GM12892 (cell line): Measurements from ENCODE around the gene PARVB.

Experiments used
- DNase-seq: peaks from one replicate; pipeline ENCODE4 v3.0.0; 2011; ENCODE audit not compliant: insufficient read length
- FAIRE-seq: peaks from 2 replicates; lab custom pipeline; 2011; peaks lifted over from hg19 to GRCh38; lab: Jason Lieb, UNC
- POLR2A ChIP-seq: IDR thresholded peaks from 2 replicates; pipeline ENCODE4 v1.6.1; 2011; ENCODE audit warnings: low read depth, low read length, control low read depth
- POLR2AphosphoS5 ChIP-seq: IDR thresholded peaks from 2 replicates; pipeline ENCODE4 v1.6.1; 2011; ENCODE audit warnings: low read depth, low read length, control low read depth
- TAF1 ChIP-seq: IDR thresholded peaks from 2 replicates; pipeline ENCODE4 v1.6.1; 2011; ENCODE audit warnings: low read depth, mild to moderate bottlenecking, control low read depth, low read length, borderline replicate concordance

PARVB gene

GRCh38 chr22:44146088-44146861 lies 122.2 kb downstream of the PARVB start:
- FAIRE-seq (no peak), DNase-seq (no peak)
- TF ChIP-seq POLR2A, result no peak; the same call in 1 of the 2 replicates
- TF ChIP-seq POLR2AphosphoS5, result peak; percentile 90

- TF ChIP-seq POLR2AphosphoS5, result no peak
- no peak for TF ChIP-seq TAF1
- TF ChIP-seq POLR2A, result no peak
- FAIRE-seq (no peak), DNase-seq (no peak)
Observed at GRCh38 chr22:44147008-44147645, 123.0 kb downstream of the PARVB start.

DNA sequence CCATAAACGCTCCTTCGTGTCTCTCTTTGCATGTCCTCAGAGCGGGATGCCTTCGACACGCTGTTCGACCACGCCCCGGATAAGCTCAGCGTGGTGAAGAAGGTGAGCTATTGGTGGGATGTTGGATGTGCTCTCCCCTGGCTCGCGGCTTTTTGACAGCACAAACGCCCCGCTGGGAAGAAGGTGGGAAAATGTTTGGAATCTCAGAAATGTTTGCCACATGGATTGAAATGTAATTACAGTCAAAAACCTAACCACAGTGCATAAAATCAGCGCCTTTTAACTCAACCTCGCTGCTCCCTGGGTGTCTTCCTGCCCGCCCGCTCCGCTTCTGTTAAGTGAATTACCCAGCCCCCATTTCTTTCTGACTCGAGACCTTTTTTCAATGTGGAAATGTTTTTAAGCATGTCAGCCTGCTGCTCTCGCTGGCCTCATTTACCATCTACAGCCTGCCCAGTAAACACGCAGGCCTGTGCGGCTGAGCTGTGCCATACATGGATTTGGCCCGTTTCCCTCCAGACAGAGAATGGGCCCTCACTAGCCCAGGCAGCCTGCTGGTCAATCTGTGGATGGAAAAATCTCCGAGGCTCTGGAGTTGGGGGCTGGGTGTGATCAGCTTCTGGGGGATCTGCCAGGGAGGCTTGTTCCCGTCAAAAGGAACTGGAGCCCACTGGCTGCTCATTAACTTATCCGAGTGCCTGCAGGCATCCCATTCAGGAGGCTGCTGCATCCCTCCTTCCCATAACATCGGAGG lies 123.9 kb downstream of the PARVB start:
- TF ChIP-seq TAF1, result no peak
- no peak for TF ChIP-seq POLR2A
- TF ChIP-seq POLR2AphosphoS5, result no peak
- no peak for FAIRE-seq
- DNase-seq, result no peak

DNA sequence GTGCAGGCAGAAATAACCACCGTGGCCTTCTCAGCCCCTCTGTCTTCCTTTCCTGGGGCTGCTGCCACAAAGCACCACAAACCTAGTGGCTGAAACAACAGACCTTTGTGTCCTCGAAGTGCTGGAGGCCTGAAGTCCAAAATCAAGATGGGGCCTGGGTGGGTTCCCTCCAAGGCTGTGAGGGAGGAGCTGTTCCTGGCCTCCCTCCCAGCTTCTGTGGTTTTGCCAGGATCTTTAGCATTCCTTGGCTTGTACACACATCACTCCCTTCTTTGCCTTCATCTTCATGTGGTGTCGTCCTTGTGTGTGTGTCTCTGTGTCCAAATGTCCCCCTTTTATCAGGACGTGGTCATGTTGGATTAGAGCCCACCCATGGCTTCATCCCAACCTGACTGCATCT lies 127.6 kb downstream of the PARVB start:
- DNase-seq (no peak), FAIRE-seq (no peak)
- TF ChIP-seq TAF1, result no peak
- TF ChIP-seq POLR2A, result no peak
- TF ChIP-seq POLR2AphosphoS5, result no peak

GRCh38 chr22:44153710-44154109 lies 129.6 kb downstream of the PARVB start:
- no peak for TF ChIP-seq POLR2AphosphoS5
- TF ChIP-seq POLR2A, result no peak
- no peak for TF ChIP-seq TAF1
- DNase-seq, result no peak
- FAIRE-seq, result no peak

DNA sequence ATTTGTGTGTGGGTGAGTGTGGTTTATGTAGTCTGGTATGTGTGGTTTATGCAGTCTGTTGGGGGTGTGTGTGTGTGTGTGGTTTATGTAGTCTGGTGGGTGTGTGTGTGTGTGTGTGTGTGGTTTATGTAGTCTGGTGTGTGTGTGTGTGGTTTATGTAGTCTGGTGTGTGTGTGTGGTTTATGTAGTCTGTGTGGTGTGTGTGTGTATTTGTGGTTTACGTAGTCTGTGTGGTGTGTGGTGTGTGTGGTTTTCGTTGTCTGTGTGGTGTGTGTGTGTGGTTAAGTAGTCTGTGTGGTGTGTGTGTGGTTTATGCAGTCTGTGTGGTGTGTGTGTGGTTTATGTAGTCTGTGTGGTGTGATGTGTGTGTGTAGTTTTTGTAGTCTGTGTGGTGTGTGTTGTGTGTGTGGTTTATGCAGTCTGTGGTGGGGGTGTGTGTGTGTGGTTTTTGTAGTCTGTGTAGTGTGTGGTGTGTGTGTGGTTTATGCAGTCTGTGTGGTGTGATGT lies 130.4 kb downstream of the PARVB start:
- no peak for DNase-seq
- TF ChIP-seq TAF1 (no peak), POLR2A (0 out of 2 replicates have a peak, but pooled peaks have one; percentile 17), POLR2AphosphoS5 (0 out of 2 replicates have a peak, but pooled peaks have one; percentile 22)
- FAIRE-seq, result peak; percentile 71

DNA sequence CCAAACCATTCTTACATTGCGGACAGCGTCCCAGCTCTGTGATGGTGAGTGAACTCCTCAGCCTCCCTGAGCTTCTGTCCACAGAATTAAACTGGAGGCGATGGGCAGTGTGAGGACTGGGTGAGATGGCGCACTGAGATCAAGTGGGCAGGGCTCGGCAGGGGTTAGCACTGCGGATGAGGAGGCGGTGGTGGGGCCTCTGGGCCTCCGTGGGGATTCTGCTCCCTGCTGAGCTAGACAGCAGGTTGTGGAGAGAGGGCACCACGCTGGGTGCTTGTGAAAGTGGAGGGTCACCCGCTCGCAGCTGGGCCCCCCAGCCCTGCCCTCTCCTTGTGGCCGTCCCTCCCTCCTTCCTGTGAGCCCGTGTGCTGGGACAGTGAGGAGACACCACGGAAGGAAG lies 131.0 kb downstream of the PARVB start:
- no peak for FAIRE-seq
- TF ChIP-seq POLR2AphosphoS5 (no peak), POLR2A (no peak), TAF1 (no peak)
- DNase-seq, result no peak

DNA sequence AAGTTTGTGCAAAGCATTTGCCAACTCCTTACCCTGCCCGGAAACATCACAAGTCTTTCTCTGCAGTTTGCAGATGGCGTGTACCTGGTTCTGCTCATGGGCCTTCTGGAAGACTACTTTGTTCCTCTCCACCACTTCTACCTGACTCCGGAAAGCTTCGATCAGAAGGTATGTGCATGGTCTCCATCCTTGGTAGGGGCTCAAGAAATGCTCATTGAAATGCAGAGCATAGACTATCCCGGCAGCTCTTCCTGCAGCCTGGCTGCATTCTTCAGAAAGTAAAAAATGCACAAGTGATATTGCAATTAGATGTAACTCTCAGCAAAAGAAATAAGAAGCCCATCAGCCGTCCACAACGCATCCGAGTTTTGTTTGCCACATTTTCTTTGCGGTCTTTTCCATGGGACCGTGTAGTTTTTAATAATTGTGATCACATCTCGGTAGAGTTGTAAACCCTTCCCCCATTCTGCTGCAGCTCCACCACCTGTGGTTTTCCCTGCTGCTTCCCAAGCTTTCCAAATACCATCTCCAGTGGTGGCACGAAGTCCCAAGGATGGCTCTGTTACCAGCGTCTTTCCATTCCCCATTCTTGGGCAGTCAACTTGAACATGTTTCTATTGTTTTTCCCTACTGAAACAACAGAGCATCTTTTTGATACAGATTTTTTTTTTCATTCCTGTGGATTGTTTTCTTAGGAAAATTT lies 134.0 kb downstream of the PARVB start:
- no peak for TF ChIP-seq POLR2AphosphoS5
- TF ChIP-seq POLR2A, result no peak
- TF ChIP-seq TAF1, result no peak
- FAIRE-seq (no peak), DNase-seq (no peak)

- FAIRE-seq (no peak), DNase-seq (no peak)
- TF ChIP-seq POLR2AphosphoS5 (no peak), POLR2A (no peak), TAF1 (no peak)
Observed at GRCh38 chr22:44158816-44159215, 134.7 kb downstream of the PARVB start.

DNA sequence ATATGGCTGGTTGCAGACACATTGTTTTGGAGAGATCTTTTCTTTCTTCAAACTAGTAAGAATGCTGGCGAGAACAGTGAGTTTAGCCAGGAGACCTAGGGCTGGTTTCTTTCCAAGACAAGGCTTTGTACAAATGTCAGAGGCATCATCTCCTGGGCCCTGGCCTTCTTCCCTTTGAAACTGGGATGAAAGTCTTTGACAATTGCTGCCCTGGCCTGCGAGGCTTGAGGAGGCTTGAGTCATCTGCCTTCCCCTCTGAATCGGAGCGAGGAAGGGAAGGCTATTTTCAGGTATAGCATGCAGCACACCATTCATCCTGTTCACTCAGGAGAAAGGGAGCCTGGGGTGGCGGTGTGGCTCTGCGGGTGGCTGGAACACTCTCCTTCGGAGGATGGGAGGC lies 135.1 kb downstream of the PARVB start:
- FAIRE-seq, result no peak
- DNase-seq, result no peak
- TF ChIP-seq TAF1, result no peak

DNA sequence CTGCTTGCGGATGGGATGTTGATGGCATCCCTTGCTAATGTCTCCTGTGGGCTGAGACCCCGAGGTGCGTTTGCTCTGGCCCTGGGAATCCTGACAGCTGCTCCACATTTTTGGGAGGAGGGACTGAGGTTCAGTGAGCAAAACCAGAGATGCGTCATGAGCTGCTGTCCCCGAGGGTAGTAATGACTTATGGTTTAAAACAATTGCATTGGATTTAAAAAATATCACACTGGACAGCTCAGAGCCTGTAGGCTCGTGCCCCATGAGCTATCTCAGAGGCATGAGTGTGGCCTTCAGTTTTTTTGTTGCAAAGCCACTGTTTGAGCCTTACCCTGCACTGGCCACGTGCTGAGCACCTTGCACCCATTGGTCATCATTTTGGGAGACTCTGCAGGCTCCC lies 135.7 kb downstream of the PARVB start:
- no peak for FAIRE-seq
- TF ChIP-seq TAF1, result no peak
- no peak for TF ChIP-seq POLR2AphosphoS5
- TF ChIP-seq POLR2A, result no peak

More for the DNA sequence above, 135.7 kb downstream of the PARVB start:
- no peak for DNase-seq
